ENCODE data around the gene IRF2BP1.

- TF ChIP-seq CTCF (IDR thresholded peaks at IDR 0.05) (no peak), POLR2A (IDR thresholded peaks at IDR 0.05) (no peak)
Observed at GRCh38 chr19:45901432-45901911, 15.5 kb upstream of the IRF2BP1 start.

Data from Peyer's patch (tissue), 4 donors.